Measurements from ENCODE around the gene BRSK2.

DNA sequence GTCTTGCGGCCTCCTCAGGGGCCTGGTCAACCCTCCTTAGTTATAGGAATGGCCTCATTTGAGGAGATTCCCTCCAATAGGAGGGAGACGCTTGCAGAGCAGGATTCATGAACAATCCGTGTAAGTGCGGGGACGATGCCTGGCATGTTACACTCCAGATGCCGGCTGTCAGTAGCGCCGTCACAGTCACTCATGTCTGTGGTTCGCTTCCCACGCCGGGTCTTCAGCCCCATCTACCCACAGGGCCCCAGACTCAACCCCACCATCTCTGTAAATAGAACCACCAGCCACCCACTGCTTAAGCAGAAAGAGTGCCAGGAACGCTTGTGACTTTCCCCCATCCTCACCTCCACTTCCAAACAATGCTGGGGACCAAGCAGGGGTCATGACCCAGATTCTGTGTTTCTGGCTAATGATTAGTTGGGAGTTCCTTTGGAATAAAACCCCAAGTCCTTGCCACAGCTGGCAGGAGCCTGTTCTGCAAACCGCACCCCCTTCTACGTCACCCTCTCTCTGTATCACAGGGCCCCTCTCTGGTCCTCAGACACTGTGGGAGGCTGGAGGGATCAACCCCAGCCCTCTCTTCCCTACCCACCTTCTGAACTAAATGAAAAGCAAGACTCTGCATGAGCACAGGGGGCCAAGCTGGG lies 41.5 kb upstream of the BRSK2 start:
- no peak for TF ChIP-seq POLR2AphosphoS5 (IDR thresholded peaks at IDR 0.05)
- TF ChIP-seq, protein P1, sequence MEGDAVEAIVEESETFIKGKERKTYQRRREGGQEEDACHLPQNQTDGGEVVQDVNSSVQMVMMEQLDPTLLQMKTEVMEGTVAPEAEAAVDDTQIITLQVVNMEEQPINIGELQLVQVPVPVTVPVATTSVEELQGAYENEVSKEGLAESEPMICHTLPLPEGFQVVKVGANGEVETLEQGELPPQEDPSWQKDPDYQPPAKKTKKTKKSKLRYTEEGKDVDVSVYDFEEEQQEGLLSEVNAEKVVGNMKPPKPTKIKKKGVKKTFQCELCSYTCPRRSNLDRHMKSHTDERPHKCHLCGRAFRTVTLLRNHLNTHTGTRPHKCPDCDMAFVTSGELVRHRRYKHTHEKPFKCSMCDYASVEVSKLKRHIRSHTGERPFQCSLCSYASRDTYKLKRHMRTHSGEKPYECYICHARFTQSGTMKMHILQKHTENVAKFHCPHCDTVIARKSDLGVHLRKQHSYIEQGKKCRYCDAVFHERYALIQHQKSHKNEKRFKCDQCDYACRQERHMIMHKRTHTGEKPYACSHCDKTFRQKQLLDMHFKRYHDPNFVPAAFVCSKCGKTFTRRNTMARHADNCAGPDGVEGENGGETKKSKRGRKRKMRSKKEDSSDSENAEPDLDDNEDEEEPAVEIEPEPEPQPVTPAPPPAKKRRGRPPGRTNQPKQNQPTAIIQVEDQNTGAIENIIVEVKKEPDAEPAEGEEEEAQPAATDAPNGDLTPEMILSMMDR (IDR thresholded peaks at IDR 0.05), result no peak
- TF ChIP-seq POLR2A (IDR thresholded peaks at IDR 0.05), result no peak
